ENCODE results near the gene DNAAF5.
A peak's percentile ranks its signal among the peaks of the same experiment; 100 is the strongest.

DNAAF5 gene

GRCh38 chr7:727104-727805 lies 756 bp downstream of the DNAAF5 start, which contains the start of gene PRKAR1B:
TSS of gene PRKAR1B (minus strand) at chr7:727281. CDS start at chr7:711505, 15,776 bp downstream.
- peak within 1 kb of the TSS; percentile 24 to 93 (median 76) for H3K27ac ChIP-seq
- H3K4me3 ChIP-seq: peak within 1 kb of the TSS; percentile 58 to 97 (median 91)

GRCh38 chr7:727806-728460 lies 1.4 kb downstream of the DNAAF5 start:
- peak overlapping the region in 6 of 7 experiments; percentile 71 to 97 (median 92) for H3K4me3 ChIP-seq
- H3K27ac ChIP-seq: peak overlapping the region in 7 of 21 experiments; percentile 20 to 93 (median 51)

- H3K4me3 ChIP-seq: no peak overlapping the region
Observed at GRCh38 chr7:728602-729001, 2.1 kb downstream of the DNAAF5 start.

GRCh38 chr7:729140-730000 lies 2.9 kb downstream of the DNAAF5 start:
- Histone ChIP-seq H3K4me3 (no peak overlapping the region), H3K27ac (no peak overlapping the region)

More at GRCh38 chr7:728602-729001, 2.1 kb downstream of the DNAAF5 start:
- H3K27ac ChIP-seq: no peak overlapping the region

- H3K27ac ChIP-seq: no peak overlapping the region
- no peak overlapping the region for H3K4me3 ChIP-seq
Observed at GRCh38 chr7:730501-731439, 4.3 kb downstream of the DNAAF5 start.

GRCh38 chr7:731440-732085 lies 5.1 kb downstream of the DNAAF5 start:
- Histone ChIP-seq H3K27ac (no peak overlapping the region), H3K4me3 (no peak overlapping the region)

- Histone ChIP-seq H3K4me3 (no peak overlapping the region), H3K27ac (no peak overlapping the region)
Observed at GRCh38 chr7:732094-732541, 5.6 kb downstream of the DNAAF5 start.

- no peak overlapping the region for H3K4me3 ChIP-seq
- H3K27ac ChIP-seq: no peak overlapping the region
Observed at GRCh38 chr7:732556-732955, 6.1 kb downstream of the DNAAF5 start.

GRCh38 chr7:734214-734613 lies 7.7 kb downstream of the DNAAF5 start:
- no peak overlapping the region for H3K27ac ChIP-seq
- no peak overlapping the region for H3K4me3 ChIP-seq

GRCh38 chr7:734808-735207 lies 8.3 kb downstream of the DNAAF5 start:
- Histone ChIP-seq H3K4me3 (no peak overlapping the region), H3K27ac (no peak overlapping the region)

GRCh38 chr7:738241-738640 lies 11.7 kb downstream of the DNAAF5 start:
- no peak overlapping the region for H3K4me3 ChIP-seq
- H3K27ac ChIP-seq: no peak overlapping the region

- Histone ChIP-seq H3K4me3 (no peak overlapping the region), H3K27ac (no peak overlapping the region)
Observed at GRCh38 chr7:738723-739454, 12.4 kb downstream of the DNAAF5 start.

DNA sequence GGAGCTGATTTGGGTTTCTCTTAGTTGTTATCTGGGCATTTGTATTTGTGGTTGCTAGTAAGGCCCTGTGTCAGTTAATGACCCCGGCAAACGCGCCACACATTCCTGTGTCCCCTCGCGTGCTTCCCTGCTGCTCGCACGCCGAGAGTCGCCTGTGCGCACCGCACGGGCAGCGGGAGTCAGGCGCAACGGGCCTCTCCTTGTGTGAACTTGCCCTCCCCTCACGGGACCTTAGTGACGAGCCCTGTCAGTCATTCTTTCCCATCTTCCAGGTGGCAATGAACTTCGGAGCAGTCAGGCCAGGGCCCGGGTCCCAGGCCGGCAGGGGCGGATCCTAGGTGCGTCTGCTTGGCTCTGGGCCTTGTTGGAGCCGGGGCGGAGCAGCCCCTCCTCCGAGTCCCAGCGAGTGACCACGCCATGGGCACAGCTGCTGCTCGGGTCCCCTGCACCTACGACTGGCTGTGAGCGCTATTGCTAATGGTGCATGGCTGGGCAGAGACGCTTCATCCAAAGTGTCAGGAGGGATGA lies 13.0 kb downstream of the DNAAF5 start:
- Histone ChIP-seq H3K4me3 (no peak overlapping the region), H3K27ac (no peak overlapping the region)

- Histone ChIP-seq H3K4me3 (no peak overlapping the region), H3K27ac (no peak overlapping the region)
Observed at GRCh38 chr7:739983-740942, 13.8 kb downstream of the DNAAF5 start.

GRCh38 chr7:741191-741671 lies 14.7 kb downstream of the DNAAF5 start:
- Histone ChIP-seq H3K4me3 (no peak overlapping the region), H3K27ac (no peak overlapping the region)

GRCh38 chr7:741850-742249 lies 15.4 kb downstream of the DNAAF5 start:
- Histone ChIP-seq H3K27ac (no peak overlapping the region), H3K4me3 (no peak overlapping the region)

- no peak overlapping the region for H3K27ac ChIP-seq
- H3K4me3 ChIP-seq: no peak overlapping the region
Observed at GRCh38 chr7:742791-743190, 16.3 kb downstream of the DNAAF5 start.
